PC-9 (cell line): Measurements from ENCODE around the gene HDAC10. TPM values are rescaled to one million over a fixed set of nuclear protein-coding genes. Genes with fewer than 3 reads are reported as not detected.

Experiments used
- BruUV-seq: library from RNA; stranded (reverse); fragments of 400-500 nt; replicated peaks from 2 replicates; lab custom pipeline; 2021; lab: Mats Ljungman, UMichigan
- CTCF ChIA-PET: fragments of 300-600 bp; sonication (Branson Sonifier 250); formaldehyde crosslinking; loops from one replicate; lab custom pipeline; 2022; ENCODE audit warnings: antibody characterized with exemption; lab: Charles Lee
- POLR2A ChIA-PET: fragments of 300-600 bp; sonication (Branson Sonifier 250); formaldehyde crosslinking; loops from one replicate; lab custom pipeline; 2022; ENCODE audit warnings: antibody characterized with exemption; ENCODE audit not compliant: unreplicated experiment; lab: Charles Lee
- DNase-seq, 2 experiments: peaks; one replicate each; pipeline versions ENCODE4 v3.0.0 to v3.0.0-alpha.2; 2015 to 2022; ENCODE audit warnings: mixed read lengths in 1 of 2
- H2AFZ ChIP-seq: fragments of 200-600 bp; sonication (generic); 2 replicates; pipeline ENCODE4 v1.8.1; 2017; ENCODE audit warnings: antibody characterized with exemption
- H3F3A ChIP-seq: fragments of 200-600 bp; sonication (generic); 2 replicates; pipeline ENCODE4 v1.8.1; 2017; ENCODE audit warnings: antibody characterized with exemption, mild to moderate bottlenecking, low read depth; ENCODE audit not compliant: insufficient read depth
- H3K27ac ChIP-seq: fragments of 200-600 bp; sonication (generic); 2 replicates; pipeline ENCODE4 v1.6.1; 2016; ENCODE audit warnings: mixed run types
- H3K27me3 ChIP-seq: fragments of 200-600 bp; sonication (generic); 2 replicates; pipeline ENCODE4 v1.6.1; 2016; ENCODE audit warnings: low read depth, mixed run types; ENCODE audit not compliant: insufficient read depth
- H3K36me3 ChIP-seq: fragments of 200-600 bp; sonication (generic); 2 replicates; pipeline ENCODE4 v1.6.1; 2016; ENCODE audit warnings: low read depth, mixed run types
- H3K4me1 ChIP-seq: fragments of 200-600 bp; sonication (generic); replicated peaks from 2 replicates; pipeline ENCODE4 v1.6.1; 2016; ENCODE audit warnings: mixed run types; ENCODE audit not compliant: insufficient read depth
- H3K4me2 ChIP-seq: fragments of 200-600 bp; sonication (generic); 2 replicates; pipeline ENCODE4 v1.6.1; 2017; ENCODE audit warnings: mixed run types
- H3K4me3 ChIP-seq: fragments of 200-600 bp; sonication (generic); 2 replicates; pipeline ENCODE4 v1.6.1; 2016; ENCODE audit warnings: mixed run types
- H3K79me2 ChIP-seq: fragments of 200-600 bp; sonication (generic); 2 replicates; pipeline ENCODE4 v1.6.1; 2017; ENCODE audit warnings: low read depth, mixed run types
- H3K9me2 ChIP-seq: fragments of 200-600 bp; sonication (generic); 2 replicates; pipeline ENCODE4 v1.8.1; 2017; ENCODE audit warnings: mild to moderate bottlenecking; ENCODE audit not compliant: insufficient read depth
- H3K9me3 ChIP-seq: fragments of 200-600 bp; sonication (generic); 2 replicates; pipeline ENCODE4 v1.8.1; 2016; ENCODE audit warnings: low read depth; ENCODE audit not compliant: insufficient read depth
- H4K20me1 ChIP-seq: fragments of 200-600 bp; sonication (generic); 2 replicates; pipeline ENCODE4 v1.8.1; 2017; ENCODE audit not compliant: insufficient read depth
- CTCF ChIP-seq: fragments of 200-600 bp; sonication (generic); conservative IDR thresholded peaks from 2 replicates; pipeline ENCODE4 v1.6.1; 2017; ENCODE audit warnings: mixed run types, antibody characterized with exemption, mild to moderate bottlenecking, moderate library complexity
- EZH2 ChIP-seq: fragments of 200-600 bp; sonication (generic); IDR thresholded peaks from 2 replicates; pipeline ENCODE4 v1.8.0; 2017; ENCODE audit warnings: antibody characterized with exemption, low read depth
- intact Hi-C: fragments of 100-400 bp; cut with micrococcal nuclease; formaldehyde crosslinking; loops from one replicate; pipeline ENCODE4 v1.10.0; 2022; ENCODE audit not compliant: unreplicated experiment
- total RNA-seq: library from RNA; stranded (reverse); gene quantifications from 2 replicates; pipeline ENCODE4 v1.2.3, GENCODE V29; 2021

HDAC10 gene
- total RNA-seq, 1 experiment from 2014 or later: 80.5 TPM

- Histone ChIP-seq H4K20me1 (peaks cover 49% of the 10 kb centered on the region), H3F3A (no peaks in the 10 kb centered on the region; the same call in 1 of the 2 replicates), H2AFZ (no peak overlapping the region), H3K4me1 (no peaks in the 10 kb centered on the region), H3K27me3 (no peaks in the 10 kb centered on the region), H3K9me3 (no peaks in the 10 kb centered on the region), H3K36me3 (peaks cover 13% of the 10 kb centered on the region), H3K4me3 (no peak overlapping the region), H3K9me2 (no peaks in the 10 kb centered on the region), H3K79me2 (no peaks in the 10 kb centered on the region), H3K27ac (no peak overlapping the region), H3K4me2 (no peak overlapping the region)
- no peak for DNase-seq
- CTCF ChIA-PET: interaction anchor here (0.6 kb wide), 1 partner anchor 299 kb away, joined by 10 read pairs; the partner anchor contains the start of gene SCO2
- no TSS peak for BruUV-seq
- POLR2A ChIA-PET: no interaction called here
- TF ChIP-seq EZH2: no peak
- no peak for TF ChIP-seq CTCF
- intact Hi-C loops: no loop called here
Measured at GRCh38 chr22:50226875-50227165, 24.2 kb downstream of the HDAC10 start.

- Histone ChIP-seq H3K9me2 (no peaks in the 10 kb centered on the region), H3K4me3 (no peak overlapping the region), H3K79me2 (no peaks in the 10 kb centered on the region), H3K4me1 (no peaks in the 10 kb centered on the region), H4K20me1 (peaks cover 52% of the 10 kb centered on the region), H2AFZ (no peak overlapping the region), H3F3A (no peaks in the 10 kb centered on the region; the same call in 1 of the 2 replicates), H3K36me3 (peaks cover 14% of the 10 kb centered on the region), H3K4me2 (no peak overlapping the region), H3K27me3 (no peaks in the 10 kb centered on the region), H3K9me3 (no peaks in the 10 kb centered on the region), H3K27ac (no peak overlapping the region)
- CTCF ChIA-PET: no interaction called here
- intact Hi-C loops: no loop called here
- DNase-seq: no peak
- BruUV-seq: no TSS peak
- TF ChIP-seq EZH2: no peak
- TF ChIP-seq CTCF: no peak
- POLR2A ChIA-PET: no interaction called here
Measured at GRCh38 chr22:50226063-50226874, 24.8 kb downstream of the HDAC10 start.

GRCh38 chr22:50225200-50225969 lies 25.7 kb downstream of the HDAC10 start:
- POLR2A ChIA-PET: no interaction called here
- CTCF ChIA-PET: no interaction called here
- peaks cover 45% of the 10 kb centered on the region for H4K20me1 ChIP-seq
- BruUV-seq: no TSS peak
- H3K4me1 ChIP-seq: no peaks in the 10 kb centered on the region
- H3K9me2 ChIP-seq: no peaks in the 10 kb centered on the region
- H3K4me2 ChIP-seq: no peak overlapping the region
- H3K4me3 ChIP-seq: no peak overlapping the region
- no peak overlapping the region for H2AFZ ChIP-seq
- no peak for DNase-seq
- intact Hi-C loops: no loop called here
- peaks cover 3% of the 10 kb centered on the region; the same call in 1 of the 2 replicates for H3F3A ChIP-seq
- TF ChIP-seq EZH2: no peak
- TF ChIP-seq CTCF: no peak
- no peaks in the 10 kb centered on the region for H3K27me3 ChIP-seq
- no peaks in the 10 kb centered on the region for H3K79me2 ChIP-seq
- H3K27ac ChIP-seq: no peak overlapping the region
- peaks cover 22% of the 10 kb centered on the region for H3K36me3 ChIP-seq
- no peaks in the 10 kb centered on the region for H3K9me3 ChIP-seq
